Measurements from ENCODE around the gene CBY3. TPM values are rescaled to one million over a fixed set of nuclear protein-coding genes. Genes with fewer than 3 reads are reported as not detected.
A peak's percentile ranks its signal among the peaks of the same experiment; 100 is the strongest.

The CBY3 gene
- total and polyA plus RNA-seq, 2 of the 8 experiments (the other 6 are each of a cell fraction or from before 2014, with no cell fraction given) = 0.39 TPM

- TF ChIP-seq NRF1 (IDR thresholded peaks at IDR 0.05; ENCODE audit: low read depth, low read length) = peak; percentile 96
- no peak for TF ChIP-seq ATF2 (IDR thresholded peaks at IDR 0.05; ENCODE audit: low read length)
- TF ChIP-seq RBBP5 (IDR thresholded peaks at IDR 0.05; ENCODE audit: borderline replicate concordance, low read depth, low read length) = peak; percentile 61; the same call in 1 of the 2 replicates
- peak; percentile 82 for TF ChIP-seq ATF3 (IDR thresholded peaks at IDR 0.05; ENCODE audit: insufficient read depth, low read depth, low read length)
- TF ChIP-seq SIRT6 (IDR thresholded peaks at IDR 0.05; ENCODE audit: low read length) = no peak
- TF ChIP-seq TBP (IDR thresholded peaks at IDR 0.05; ENCODE audit: low read depth, low read length) = peak; percentile 74
- peak; percentile 79 for TF ChIP-seq PHF8 (conservative IDR thresholded peaks at IDR 0.05; ENCODE audit: low read depth, low read length)
- TF ChIP-seq ASH2L (IDR thresholded peaks at IDR 0.05; ENCODE audit: low read length) = peak; percentile 86
- TF ChIP-seq TCF12 (IDR thresholded peaks at IDR 0.05; ENCODE audit: low read depth, low read length) = no peak
- TF ChIP-seq POLR2AphosphoS5 (IDR thresholded peaks at IDR 0.05; ENCODE audit: low read depth, low read length) = peak; percentile 66; the same call in 1 of the 2 replicates
- TF ChIP-seq KDM1A (IDR thresholded peaks at IDR 0.05; ENCODE audit: borderline replicate concordance, low read length) = no peak
- no peak for TF ChIP-seq CHD1 (IDR thresholded peaks at IDR 0.05; ENCODE audit: low read depth, low read length)
- 0 out of 2 replicates have a peak, but pooled peaks have one; percentile 32 for TF ChIP-seq SP4 (IDR thresholded peaks at IDR 0.05; ENCODE audit: low read length)
- no peak for TF ChIP-seq MAX (IDR thresholded peaks at IDR 0.05)
- TF ChIP-seq TAF1 (IDR thresholded peaks at IDR 0.05; ENCODE audit: low read depth, low read length) = peak; percentile 77; the same call in 1 of the 2 replicates
Measured at GRCh38 chr5:179678223-179679013, 2.4 kb downstream of the CBY3 start (continued).
